Loucy (cell line): ENCODE measurements around the gene MYCBP.
"Not testable (repeated sequence)": the region's sequence is repeated elsewhere in the genome, so short reads cannot be mapped to it uniquely, and the experiment has no call there.

ENCODE experiments used
- EZH2phosphoT487 ChIP-seq: fragments of 200-600 bp; IDR thresholded peaks from 2 replicates; pipeline ENCODE4 v1.6.1; 2018; ENCODE audit warnings: antibody characterized with exemption, mild to moderate bottlenecking, moderate library complexity, borderline replicate concordance
- TF ChIP-seq, protein P1 (sequence below): fragments of 200-600 bp; sonication (generic); conservative IDR thresholded peaks from 2 replicates; pipeline ENCODE4 v1.5.1; 2014; ENCODE audit warnings: mild to moderate bottlenecking, antibody characterized with exemption, low read length

DNA sequence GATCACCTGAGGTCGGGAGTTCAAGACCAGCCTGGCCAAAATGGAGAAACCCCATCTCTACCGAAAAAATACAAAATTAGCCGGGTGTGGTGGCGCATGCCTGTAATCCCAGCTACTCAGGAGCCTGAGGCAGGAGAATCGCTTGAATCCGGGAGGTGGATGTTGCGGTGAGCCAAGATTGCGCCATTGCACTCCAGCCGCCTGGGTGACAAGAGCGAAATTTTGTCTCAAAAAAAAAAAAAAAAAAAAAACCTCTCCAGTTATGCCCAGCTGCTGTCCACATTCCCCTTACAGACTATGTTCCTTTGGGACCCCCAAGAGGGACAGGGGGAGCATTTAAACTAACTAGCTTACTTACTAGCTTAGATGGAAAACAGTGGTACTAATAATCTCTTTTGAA, 36.8 kb downstream of the MYCBP start:
- TF ChIP-seq EZH2phosphoT487, result not testable (repeated sequence)
- TF ChIP-seq, protein P1, sequence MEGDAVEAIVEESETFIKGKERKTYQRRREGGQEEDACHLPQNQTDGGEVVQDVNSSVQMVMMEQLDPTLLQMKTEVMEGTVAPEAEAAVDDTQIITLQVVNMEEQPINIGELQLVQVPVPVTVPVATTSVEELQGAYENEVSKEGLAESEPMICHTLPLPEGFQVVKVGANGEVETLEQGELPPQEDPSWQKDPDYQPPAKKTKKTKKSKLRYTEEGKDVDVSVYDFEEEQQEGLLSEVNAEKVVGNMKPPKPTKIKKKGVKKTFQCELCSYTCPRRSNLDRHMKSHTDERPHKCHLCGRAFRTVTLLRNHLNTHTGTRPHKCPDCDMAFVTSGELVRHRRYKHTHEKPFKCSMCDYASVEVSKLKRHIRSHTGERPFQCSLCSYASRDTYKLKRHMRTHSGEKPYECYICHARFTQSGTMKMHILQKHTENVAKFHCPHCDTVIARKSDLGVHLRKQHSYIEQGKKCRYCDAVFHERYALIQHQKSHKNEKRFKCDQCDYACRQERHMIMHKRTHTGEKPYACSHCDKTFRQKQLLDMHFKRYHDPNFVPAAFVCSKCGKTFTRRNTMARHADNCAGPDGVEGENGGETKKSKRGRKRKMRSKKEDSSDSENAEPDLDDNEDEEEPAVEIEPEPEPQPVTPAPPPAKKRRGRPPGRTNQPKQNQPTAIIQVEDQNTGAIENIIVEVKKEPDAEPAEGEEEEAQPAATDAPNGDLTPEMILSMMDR, result not testable (repeated sequence)
